ENCODE results near the gene APLP2. TPM values are rescaled to one million over a fixed set of nuclear protein-coding genes. Genes with fewer than 3 reads are reported as not detected.
"Not testable (repeated sequence)": the region's sequence is repeated elsewhere in the genome, so short reads cannot be mapped to it uniquely, and the experiment has no call there.

APLP2 gene
- total RNA-seq, 2 donors from 2014 or later: 31.2 to 34.0 TPM

- no peaks in the 10 kb centered on the region for H3K36me3 Mint-ChIP-seq (ENCODE audit: low read depth)
- no peak overlapping the region for H3K27ac Mint-ChIP-seq
- no peaks in the 10 kb centered on the region for H3K9me3 Mint-ChIP-seq
- peaks cover 49% of the 10 kb centered on the region for H3K27me3 Mint-ChIP-seq
- H3K4me3 Mint-ChIP-seq: no peak overlapping the region
- ATAC-seq (replicated peaks): no peak
- H3K4me1 Mint-ChIP-seq: peaks cover 12% of the 10 kb centered on the region
Measured at GRCh38 chr11:130163346-130164220, 93.9 kb downstream of the APLP2 start.

DNA sequence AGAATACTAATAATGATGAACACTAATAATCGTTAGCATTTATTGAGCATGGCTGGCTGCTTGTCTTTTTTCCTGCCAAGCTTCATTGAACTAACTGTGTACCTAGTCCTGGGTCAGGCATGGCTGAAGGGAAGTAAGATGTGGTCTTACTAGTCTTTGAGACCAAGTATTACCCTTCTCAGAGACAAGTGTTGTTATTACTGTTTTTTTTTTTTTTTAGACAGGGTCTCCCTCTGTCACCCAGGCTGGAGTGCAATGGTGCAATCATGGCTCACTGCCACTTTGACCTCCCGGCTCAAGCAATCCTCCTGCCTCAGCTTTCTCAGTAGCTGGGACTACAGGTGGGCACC is 94.5 kb downstream of the APLP2 start:
- no peak for ATAC-seq (replicated peaks)
- H3K36me3 Mint-ChIP-seq (ENCODE audit: low read depth): no peaks in the 10 kb centered on the region
- peaks cover 6% of the 10 kb centered on the region for H3K4me1 Mint-ChIP-seq
- no peak overlapping the region for H3K27ac Mint-ChIP-seq
- H3K27me3 Mint-ChIP-seq: peaks cover 44% of the 10 kb centered on the region
- H3K4me3 Mint-ChIP-seq: no peak overlapping the region
- no peaks in the 10 kb centered on the region for H3K9me3 Mint-ChIP-seq

DNA sequence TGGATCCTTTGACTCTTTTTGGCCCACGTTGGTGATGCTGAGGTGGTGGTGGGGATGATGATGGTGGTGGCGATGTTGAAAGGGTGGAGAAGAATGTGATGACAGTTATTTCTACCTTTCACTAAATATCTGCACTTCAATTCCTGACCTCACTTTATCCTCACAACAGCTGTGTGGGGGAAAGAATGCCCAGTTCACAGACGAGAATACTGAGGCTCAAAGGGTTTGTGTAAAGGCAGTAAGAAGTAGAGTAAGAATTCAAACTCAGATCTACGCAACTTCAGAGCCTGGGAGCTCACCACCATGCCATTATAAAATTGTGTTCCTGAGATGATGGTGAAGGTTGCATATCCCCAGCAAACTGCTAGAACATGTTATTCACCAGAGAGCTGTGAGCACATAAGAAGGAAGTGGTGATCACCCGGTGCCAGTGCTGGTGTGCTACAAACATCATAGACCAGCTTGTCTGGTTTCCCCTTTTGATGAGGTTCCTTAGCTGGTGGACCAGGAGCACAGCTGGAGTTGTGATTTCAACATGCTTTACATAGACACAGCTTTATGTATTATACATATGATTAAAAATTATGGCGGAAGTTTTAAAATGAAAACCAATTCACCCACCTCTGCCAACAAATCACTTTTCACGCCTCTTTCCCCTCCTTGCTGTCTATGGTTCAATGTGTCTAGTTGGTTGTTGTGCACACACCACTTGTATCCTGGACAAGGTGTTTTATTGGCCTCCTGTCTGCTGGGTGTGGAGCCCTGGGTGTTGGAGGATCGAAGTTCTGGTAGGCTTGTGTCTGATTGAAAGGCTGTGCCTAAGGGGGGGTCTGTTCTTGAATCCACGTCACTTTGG is 96.1 kb downstream of the APLP2 start:
- Mint-ChIP-seq H3K27ac (no peak overlapping the region), H3K9me3 (no peaks in the 10 kb centered on the region), H3K27me3 (peaks cover 45% of the 10 kb centered on the region), H3K4me3 (no peak overlapping the region), H3K4me1 (peaks cover 5% of the 10 kb centered on the region), H3K36me3 (ENCODE audit: low read depth) (no peaks in the 10 kb centered on the region)
- ATAC-seq (replicated peaks): no peak

DNA sequence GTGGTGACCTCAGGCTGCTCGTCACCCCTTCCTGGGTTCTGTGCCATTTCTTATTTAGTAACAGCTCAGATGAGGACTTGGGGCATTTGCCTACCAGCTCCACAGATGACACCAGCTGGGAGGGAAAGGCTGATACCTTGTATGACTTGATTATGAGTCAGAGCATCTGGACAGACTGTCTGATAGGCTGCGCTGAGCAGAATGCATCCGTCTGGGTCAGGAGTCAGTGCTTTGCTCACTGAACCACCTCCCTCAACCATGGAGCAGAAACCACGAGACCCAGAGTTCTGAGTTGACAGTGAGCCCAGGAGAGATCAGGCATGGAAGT is 96.7 kb downstream of the APLP2 start:
- peak; percentile 87 for ATAC-seq (replicated peaks)
- H3K4me1 Mint-ChIP-seq: peaks cover 3% of the 10 kb centered on the region
- no peaks in the 10 kb centered on the region for H3K36me3 Mint-ChIP-seq (ENCODE audit: low read depth)
- H3K27me3 Mint-ChIP-seq: peaks cover 41% of the 10 kb centered on the region
- H3K27ac Mint-ChIP-seq: no peak overlapping the region
- H3K4me3 Mint-ChIP-seq: no peak overlapping the region
- H3K9me3 Mint-ChIP-seq: no peaks in the 10 kb centered on the region

- Mint-ChIP-seq H3K9me3 (no peaks in the 10 kb centered on the region), H3K27ac (no peak overlapping the region), H3K27me3 (peaks cover 34% of the 10 kb centered on the region), H3K4me1 (no peaks in the 10 kb centered on the region), H3K4me3 (no peak overlapping the region), H3K36me3 (ENCODE audit: low read depth) (no peaks in the 10 kb centered on the region)
- no peak for ATAC-seq (replicated peaks)
Measured at GRCh38 chr11:130167146-130167545, 97.5 kb downstream of the APLP2 start.

GRCh38 chr11:130168105-130168504 is 98.4 kb downstream of the APLP2 start:
- Mint-ChIP-seq H3K4me3 (no peak overlapping the region), H3K4me1 (no peaks in the 10 kb centered on the region), H3K36me3 (ENCODE audit: low read depth) (no peaks in the 10 kb centered on the region), H3K27me3 (peaks cover 26% of the 10 kb centered on the region), H3K9me3 (no peaks in the 10 kb centered on the region), H3K27ac (no peak overlapping the region)
- no peak for ATAC-seq (replicated peaks)

GRCh38 chr11:130170345-130170744 is 100.7 kb downstream of the APLP2 start:
- no peaks in the 10 kb centered on the region for H3K36me3 Mint-ChIP-seq (ENCODE audit: low read depth)
- no peak overlapping the region for H3K27ac Mint-ChIP-seq
- ATAC-seq (replicated peaks): no peak
- no peaks in the 10 kb centered on the region for H3K4me1 Mint-ChIP-seq
- no peak overlapping the region for H3K4me3 Mint-ChIP-seq
- peaks cover 4% of the 10 kb centered on the region for H3K9me3 Mint-ChIP-seq
- peaks cover 30% of the 10 kb centered on the region for H3K27me3 Mint-ChIP-seq

DNA sequence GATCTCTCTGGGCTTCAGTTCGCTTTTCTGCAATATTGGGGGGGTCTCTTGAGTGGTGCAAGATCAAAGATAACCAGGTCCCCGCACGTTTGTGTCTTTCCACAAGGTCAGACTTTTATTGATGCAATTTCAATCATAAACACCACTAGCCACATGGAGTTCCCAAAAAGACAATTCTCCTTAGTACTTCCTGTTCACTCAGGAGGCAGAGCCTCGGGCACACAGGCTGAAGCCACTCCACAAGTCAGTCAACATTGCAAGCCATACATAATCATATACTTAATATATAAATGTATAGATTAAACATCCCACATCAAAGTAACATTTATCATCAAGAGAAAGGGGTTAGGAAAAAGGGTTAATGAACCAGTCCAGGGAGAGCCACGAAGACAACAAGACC is 101.8 kb downstream of the APLP2 start:
- H3K4me1 Mint-ChIP-seq: no peaks in the 10 kb centered on the region
- peaks cover 4% of the 10 kb centered on the region for H3K9me3 Mint-ChIP-seq
- no peak for ATAC-seq (replicated peaks)
- H3K27ac Mint-ChIP-seq: no peak overlapping the region
- H3K36me3 Mint-ChIP-seq (ENCODE audit: low read depth): no peaks in the 10 kb centered on the region
- H3K4me3 Mint-ChIP-seq: no peak overlapping the region
- H3K27me3 Mint-ChIP-seq: peaks cover 24% of the 10 kb centered on the region

- not testable (repeated sequence) for ATAC-seq (replicated peaks)
Measured at GRCh38 chr11:130172001-130172400, 102.3 kb downstream of the APLP2 start.

GRCh38 chr11:130174642-130175041 is 104.9 kb downstream of the APLP2 start:
- H3K9me3 Mint-ChIP-seq: peaks cover 4% of the 10 kb centered on the region
- no peak overlapping the region for H3K4me3 Mint-ChIP-seq
- H3K36me3 Mint-ChIP-seq (ENCODE audit: low read depth): no peaks in the 10 kb centered on the region
- ATAC-seq (replicated peaks): no peak
- no peaks in the 10 kb centered on the region for H3K4me1 Mint-ChIP-seq
- H3K27ac Mint-ChIP-seq: no peak overlapping the region
- H3K27me3 Mint-ChIP-seq: peaks cover 9% of the 10 kb centered on the region

More at GRCh38 chr11:130172001-130172400, 102.3 kb downstream of the APLP2 start:
- H3K4me1 Mint-ChIP-seq; H3K4me3 Mint-ChIP-seq; H3K9me3 Mint-ChIP-seq; H3K36me3 Mint-ChIP-seq (ENCODE audit: low read depth); H3K27ac Mint-ChIP-seq: not testable (repeated sequence)
- peaks cover 24% of the 10 kb centered on the region for H3K27me3 Mint-ChIP-seq

DNA sequence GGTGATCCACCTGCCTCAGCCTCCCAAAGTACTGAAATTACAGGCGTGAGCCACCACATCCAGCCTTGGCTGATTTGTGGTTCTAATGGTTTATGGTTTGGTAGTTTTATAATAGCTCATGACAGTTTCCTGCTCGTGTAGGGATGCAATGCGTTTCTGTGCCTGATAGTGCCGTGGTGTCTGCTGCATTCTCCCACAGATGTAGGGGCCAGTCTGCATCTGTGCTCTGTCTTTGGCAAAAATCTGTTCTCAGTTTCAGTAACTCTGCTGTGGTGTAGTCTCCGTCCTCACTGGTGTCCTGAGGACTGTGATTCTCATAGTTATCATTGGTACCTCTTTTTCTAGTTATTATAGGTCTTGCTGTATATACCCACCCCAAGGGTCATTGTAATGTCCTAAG is 106.2 kb downstream of the APLP2 start:
- ATAC-seq (replicated peaks): no peak
- no peak overlapping the region for H3K27ac Mint-ChIP-seq
- peaks cover 4% of the 10 kb centered on the region for H3K9me3 Mint-ChIP-seq
- peaks cover 4% of the 10 kb centered on the region for H3K27me3 Mint-ChIP-seq
- no peaks in the 10 kb centered on the region for H3K4me1 Mint-ChIP-seq
- H3K4me3 Mint-ChIP-seq: no peak overlapping the region
- no peaks in the 10 kb centered on the region for H3K36me3 Mint-ChIP-seq (ENCODE audit: low read depth)

DNA sequence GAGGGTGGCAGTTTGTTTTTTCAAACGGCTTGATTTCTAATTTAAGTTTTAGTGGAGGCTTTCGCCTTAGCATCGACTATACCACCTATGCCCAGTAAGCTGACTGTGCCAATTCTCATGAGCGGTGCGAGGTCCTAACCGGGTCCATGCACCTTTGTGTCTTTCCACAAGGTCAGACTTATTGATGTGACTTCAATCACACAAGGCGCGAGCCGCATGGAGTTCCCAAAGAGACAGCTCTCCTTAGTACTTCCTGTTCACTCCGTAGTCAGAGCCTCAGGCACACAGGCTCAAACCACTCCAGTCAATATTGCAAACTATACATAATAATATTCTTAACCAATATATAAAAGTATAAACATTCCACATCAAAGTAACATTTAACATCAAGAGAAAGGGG is 108.1 kb downstream of the APLP2 start:
- H3K4me1 Mint-ChIP-seq: no peaks in the 10 kb centered on the region
- H3K27ac Mint-ChIP-seq: no peak overlapping the region
- ATAC-seq (replicated peaks): no peak
- H3K27me3 Mint-ChIP-seq: peaks cover 4% of the 10 kb centered on the region
- no peak overlapping the region for H3K4me3 Mint-ChIP-seq
- H3K36me3 Mint-ChIP-seq (ENCODE audit: low read depth): no peaks in the 10 kb centered on the region
- H3K9me3 Mint-ChIP-seq: peaks cover 4% of the 10 kb centered on the region

- Mint-ChIP-seq H3K36me3 (ENCODE audit: low read depth) (no peaks in the 10 kb centered on the region), H3K27me3 (peaks cover 5% of the 10 kb centered on the region), H3K4me3 (no peak overlapping the region), H3K4me1 (no peaks in the 10 kb centered on the region), H3K27ac (no peak overlapping the region), H3K9me3 (peaks cover 4% of the 10 kb centered on the region)
- no peak for ATAC-seq (replicated peaks)
Measured at GRCh38 chr11:130178441-130179339, 109.0 kb downstream of the APLP2 start.
